Spleen (tissue), 11 donors: Measurements from ENCODE around the gene HMGCS1. TPM values are rescaled to one million over a fixed set of nuclear protein-coding genes. Genes with fewer than 3 reads are reported as not detected.
A peak's percentile ranks its signal among the peaks of the same experiment; 100 is the strongest.
"Not testable (repeated sequence)": the region's sequence is repeated elsewhere in the genome, so short reads cannot be mapped to it uniquely, and the experiment has no call there.

Experiments
- DNase-seq: peaks from one replicate; pipeline ENCODE4 v3.0.0-alpha.2; 2020
- H3K27ac ChIP-seq, 8 donors: fragments of 200-600 bp; sonication (generic) in 7 of 8; 1 replicate in 4 of 8; 2 replicates in 4 of 8; pipeline versions ENCODE4 v1.5.0 to v1.8.0; 2016 to 2021; ENCODE audit warnings: inconsistent platforms in 4 of 8, mild to moderate bottlenecking in 4 of 8, moderate library complexity in 1 of 8
- H3K27me3 ChIP-seq, 7 donors: fragments of 200-600 bp; sonication (generic) in 6 of 7; replicated peaks in 1 of 7; 1 replicate in 4 of 7; 2 replicates in 3 of 7; pipeline versions ENCODE4 v1.5.0 to v1.8.0; 2016 to 2021; ENCODE audit warnings: inconsistent platforms in 3 of 7, mild to moderate bottlenecking in 1 of 7
- H3K36me3 ChIP-seq, 6 donors: fragments of 200-600 bp; sonication (generic) in 5 of 6; 1 replicate in 4 of 6; 2 replicates in 2 of 6; pipeline versions ENCODE4 v1.5.0 to v1.8.0; 2016 to 2021; ENCODE audit warnings: inconsistent platforms in 2 of 6
- H3K4me1 ChIP-seq, 6 donors: fragments of 200-600 bp; sonication (generic) in 5 of 6; 1 replicate in 3 of 6; 2 replicates in 3 of 6; pipeline versions ENCODE4 v1.5.0 to v1.8.0; 2016 to 2021; ENCODE audit warnings: inconsistent platforms in 3 of 6
- H3K4me3 ChIP-seq, 8 donors: fragments of 200-600 bp; sonication (generic) in 7 of 8; 1 replicate in 4 of 8; 2 replicates in 4 of 8; pipeline versions ENCODE4 v1.5.0 to v1.8.0; 2016 to 2021; ENCODE audit warnings: inconsistent platforms in 4 of 8, mild to moderate bottlenecking in 4 of 8, moderate library complexity in 2 of 8
- H3K9me3 ChIP-seq, 8 donors: fragments of 200-600 bp; sonication (generic) in 7 of 8; 1 replicate in 4 of 8; 2 replicates in 4 of 8; pipeline versions ENCODE4 v1.5.0 to v1.8.0; 2016 to 2021; ENCODE audit warnings: inconsistent platforms in 4 of 8
- CTCF ChIP-seq, 11 experiments: fragments of 200-600 bp in 7 of 11; fragments of 450-650 bp in 4 of 11; sonication (generic) in 4 of 11; IDR thresholded peaks in 8 of 11; conservative IDR thresholded peaks in 3 of 11; 1 replicate in 7 of 11; 2 replicates in 4 of 11; pipeline versions ENCODE4 v1.4.0 to v1.8.0; 2016 to 2021; ENCODE audit warnings: antibody characterized with exemption in 11 of 11, inconsistent platforms in 4 of 11, mild to moderate bottlenecking in 1 of 11
- POLR2A ChIP-seq, 3 donors: fragments of 450-650 bp; IDR thresholded peaks; one replicate each; pipeline ENCODE4 v1.5.1; 2017; ENCODE audit warnings: antibody characterized with exemption in 3 of 3, mild to moderate bottlenecking in 1 of 3
- POLR2AphosphoS5 ChIP-seq, 3 donors: sonication (generic); formaldehyde crosslinking; IDR thresholded peaks; one replicate each; pipeline ENCODE4 v1.5.1; 2017; ENCODE audit warnings: antibody characterized with exemption in 3 of 3
- WGBS, 5 donors: extraction: QIAGEN DNeasy Blood & Tissue Kit in 3 of 5; methylation state at CpG; one replicate each; pipeline versions ENCODE4 v1.1.5 to v1.1.7; 2013 to 2018; 5-methylcytosine and 5-hydroxymethylcytosine counted together
- intact Hi-C: fragments of 100-400 bp; cut with DNase I; formaldehyde crosslinking; loops from one replicate; pipeline ENCODE4 v1.15.0; 2023; ENCODE audit warnings: low total_unique reads
- polyA plus RNA-seq, 3 donors: library from polyadenylated mRNA; stranded (reverse); fragments of 200-250 nt; gene quantifications; one replicate each; pipeline ENCODE4 v1.2.1, GENCODE V29; 2013
- total RNA-seq, 7 donors: library from RNA; depleted of rRNA in 3 of 7; stranded (reverse); fragments of >200 nt in 3 of 7; fragmentation: NEBNext Ultra II Directional in 4 of 7; extraction: Animal tissue kit (Norgen Biotek cat#: 25700) in 4 of 7; gene quantifications; one replicate each; pipeline versions ENCODE4 v1.1.0 to v1.2.1, GENCODE V29; 2016 to 2021
- donor health status: healthy with polysubstance abuse.
- donor health status: DM: no; HTN: no; CAD: no; lungs with moderate emphysema.
- donor health status: DM: no; HTN: no; CAD: no.
- donor health status: Bipolar disorder and iron deficiency.
- donor health status: healthy.
- donor health status: DM: no; HTN: no; CAD: no.
- donor health status: DM: yes; HTN: yes; CAD: no.

Gene HMGCS1
- total and polyA plus RNA-seq, 10 donors = 12.0 to 74.9 (median 22.4) TPM

GRCh38 chr5:43309637-43310036 lies 3.6 kb downstream of the HMGCS1 start:
- intact Hi-C loops = loop anchor here (10.0 kb wide), 3 partner anchors 175 to 405 kb away; partner anchors contain the start of genes TMEM267 and ZNF131

GRCh38 chr5:43309122-43309521 lies 4.1 kb downstream of the HMGCS1 start:
- peaks cover 0 to 9% (median 0%) of the 10 kb centered on the region in 6 donors for H3K36me3 ChIP-seq
- H3K27ac ChIP-seq = no peak overlapping the region
- peaks cover 14 to 83% (median 40%) of the 10 kb centered on the region in 6 donors for H3K4me1 ChIP-seq
- intact Hi-C loops = loop anchor here (10.0 kb wide), 1 partner anchor 404 kb away; no protein-coding TSS in a partner anchor
- H3K4me3 ChIP-seq = no peak overlapping the region
- H3K27me3 ChIP-seq = no peaks in the 10 kb centered on the region
- no peak for DNase-seq
- TF ChIP-seq POLR2AphosphoS5 (IDR thresholded peaks at IDR 0.05) (no peak), POLR2A (IDR thresholded peaks at IDR 0.05) (no peak), CTCF (IDR thresholded peaks at IDR 0.05 in 8 of 11, conservative IDR thresholded peaks at IDR 0.05 in 3 of 11) (no peak)
- H3K9me3 ChIP-seq = no peaks in the 10 kb centered on the region
- 90 to 95% (median 92%) methylated on average over 3 of the region's 3 CpGs for WGBS, 5 donors

More at GRCh38 chr5:43309637-43310036, 3.6 kb downstream of the HMGCS1 start:
- DNase-seq = no peak
- TF ChIP-seq CTCF (IDR thresholded peaks at IDR 0.05 in 8 of 11, conservative IDR thresholded peaks at IDR 0.05 in 3 of 11) (no peak), POLR2A (IDR thresholded peaks at IDR 0.05) (no peak), POLR2AphosphoS5 (IDR thresholded peaks at IDR 0.05) (no peak)
- Histone ChIP-seq H3K9me3 (no peaks in the 10 kb centered on the region), H3K27me3 (no peaks in the 10 kb centered on the region), H3K36me3 (peaks cover 0 to 9% (median 0%) of the 10 kb centered on the region in 6 donors), H3K4me1 (peaks cover 15 to 80% (median 38%) of the 10 kb centered on the region in 6 donors), H3K27ac (no peak overlapping the region), H3K4me3 (no peak overlapping the region)

GRCh38 chr5:43306954-43307353 lies 6.3 kb downstream of the HMGCS1 start:
- intact Hi-C loops = loop anchor here (10.0 kb wide), 1 partner anchor 402 kb away; no protein-coding TSS in a partner anchor
- H3K9me3 ChIP-seq, H3K36me3 ChIP-seq, DNase-seq, H3K27ac ChIP-seq, H3K27me3 ChIP-seq, H3K4me3 ChIP-seq: not testable (repeated sequence)
- WGBS, 5 donors = 84 to 97% (median 90%) methylated on average over 5 of the region's 5 CpGs
- peaks cover 5 to 91% (median 38%) of the 10 kb centered on the region in 6 donors for H3K4me1 ChIP-seq

GRCh38 chr5:43305948-43306565 lies 7.2 kb downstream of the HMGCS1 start:
- TF ChIP-seq POLR2AphosphoS5 (IDR thresholded peaks at IDR 0.05) = no peak
- no peak for TF ChIP-seq POLR2A (IDR thresholded peaks at IDR 0.05)
- TF ChIP-seq CTCF (IDR thresholded peaks at IDR 0.05 in 8 of 11, conservative IDR thresholded peaks at IDR 0.05 in 3 of 11) = peak in 10 of 11 experiments; percentile 27 to 72 (median 54)
- H3K4me1 ChIP-seq = peaks cover 0 to 91% (median 31%) of the 10 kb centered on the region in 6 donors
- DNase-seq = no peak
- WGBS, 5 donors = 66 to 80% (median 77%) methylated on average over 1 of the region's 1 CpG
- H3K4me3 ChIP-seq = no peak overlapping the region
- peaks cover 0 to 9% (median under 1%) of the 10 kb centered on the region in 6 donors for H3K36me3 ChIP-seq
- intact Hi-C loops = loop anchor here (10.0 kb wide), 1 partner anchor 401 kb away; no protein-coding TSS in a partner anchor
- peak overlapping the region in 1 of 8 donors; percentile 22 for H3K27ac ChIP-seq
- no peaks in the 10 kb centered on the region for H3K27me3 ChIP-seq
- no peaks in the 10 kb centered on the region for H3K9me3 ChIP-seq
